Ectodermal cell (in vitro differentiated cells): ENCODE data around the gene RSRC1.

Source experiments
- H3K27ac ChIP-seq: 2 replicates; pipeline ENCODE4 v1.7.0; 2013; ENCODE audit warnings: mild to moderate bottlenecking, low read depth, low read length; ENCODE audit not compliant: insufficient read depth, poor library complexity, severe bottlenecking
- H3K27me3 ChIP-seq: 2 replicates; pipeline ENCODE4 v1.7.0; 2013; ENCODE audit warnings: mild to moderate bottlenecking, low read length; ENCODE audit not compliant: insufficient read depth, control insufficient read depth, poor library complexity, severe bottlenecking
- H3K36me3 ChIP-seq: one replicate; pipeline ENCODE4 v1.7.0; 2013; ENCODE audit warnings: low read length; ENCODE audit not compliant: control insufficient read depth, insufficient read depth
- H3K4me1 ChIP-seq: one replicate; pipeline ENCODE4 v1.7.0; 2013; ENCODE audit warnings: low read length; ENCODE audit not compliant: control insufficient read depth, insufficient read depth
- H3K4me3 ChIP-seq: 2 replicates; pipeline ENCODE4 v1.7.0; 2013; ENCODE audit warnings: low read depth, low read length, control low read depth; ENCODE audit not compliant: insufficient read depth
- H3K9me3 ChIP-seq: 2 replicates; pipeline ENCODE4 v1.7.0; 2013; ENCODE audit warnings: mild to moderate bottlenecking, low read length, moderate library complexity; ENCODE audit not compliant: control insufficient read depth
- WGBS, 2 experiments: methylation state at CpG; one replicate each; pipeline ENCODE4 v1.1.7; 2013; ENCODE audit warnings: missing lambda C conversion rate in 2 of 2; 5-methylcytosine and 5-hydroxymethylcytosine counted together

The RSRC1 gene

DNA sequence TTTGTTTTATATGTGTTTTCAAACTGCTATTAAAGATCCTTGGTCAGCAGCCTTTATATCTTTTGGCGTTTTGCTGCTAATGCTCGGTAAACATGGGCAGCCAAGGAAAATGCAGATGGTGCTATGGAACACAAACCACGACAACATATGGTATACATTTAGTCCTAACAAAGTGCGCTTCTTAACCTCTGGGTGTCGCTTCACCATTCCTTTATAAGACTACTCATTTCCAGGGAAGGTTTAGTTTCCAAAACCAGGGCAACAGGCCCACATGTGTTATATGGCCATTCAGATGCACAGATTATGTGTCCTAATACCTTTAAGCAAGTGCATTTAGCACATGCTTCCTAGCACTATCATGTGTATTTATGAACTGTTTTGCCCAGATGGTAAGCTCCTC is 18.4 kb upstream of the RSRC1 start:
- no peak overlapping the region for H3K4me3 ChIP-seq
- no peaks in the 10 kb centered on the region for H3K36me3 ChIP-seq
- H3K4me1 ChIP-seq, result no peaks in the 10 kb centered on the region
- no peak overlapping the region for H3K27ac ChIP-seq
- no peaks in the 10 kb centered on the region for H3K9me3 ChIP-seq
- 24% methylated on average over 5 of the region's 5 CpGs for WGBS, 2 experiments
- H3K27me3 ChIP-seq, result peaks cover 66% of the 10 kb centered on the region

DNA sequence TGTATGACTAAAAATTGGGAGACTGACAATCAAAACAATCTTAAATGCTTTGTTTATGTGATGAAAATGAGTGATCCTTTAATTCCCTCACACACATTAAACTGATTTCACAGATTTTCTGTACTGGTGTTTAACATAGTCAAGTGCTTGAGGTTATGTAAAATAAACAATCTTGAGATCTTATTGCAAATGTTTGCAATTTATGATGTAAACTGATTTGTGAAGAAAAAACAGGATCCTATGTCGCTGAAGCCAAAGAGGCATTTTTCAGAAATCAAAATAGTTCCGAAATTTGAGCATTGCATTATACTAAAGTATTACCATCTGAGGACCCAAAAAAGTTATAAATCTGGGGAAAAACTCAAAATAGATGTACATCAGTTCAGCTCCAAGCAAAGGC is 16.4 kb upstream of the RSRC1 start:
- Histone ChIP-seq H3K36me3 (no peaks in the 10 kb centered on the region), H3K4me1 (no peaks in the 10 kb centered on the region), H3K27ac (no peak overlapping the region), H3K4me3 (no peak overlapping the region), H3K27me3 (peaks cover 86% of the 10 kb centered on the region), H3K9me3 (no peaks in the 10 kb centered on the region)
- 78 to 94% methylated on average over 2 of the region's 2 CpGs for WGBS, 2 experiments

- Histone ChIP-seq H3K4me3 (peak overlapping the region; percentile 32), H3K27ac (no peak overlapping the region), H3K9me3 (no peaks in the 10 kb centered on the region), H3K27me3 (peaks cover 96% of the 10 kb centered on the region), H3K36me3 (no peaks in the 10 kb centered on the region), H3K4me1 (no peaks in the 10 kb centered on the region)
- 1 to 2% methylated on average over 66 of the region's 66 CpGs for WGBS, 2 experiments
These were observed 15.4 kb upstream of the RSRC1 start for GRCh38 chr3:158094235-158095110.

DNA sequence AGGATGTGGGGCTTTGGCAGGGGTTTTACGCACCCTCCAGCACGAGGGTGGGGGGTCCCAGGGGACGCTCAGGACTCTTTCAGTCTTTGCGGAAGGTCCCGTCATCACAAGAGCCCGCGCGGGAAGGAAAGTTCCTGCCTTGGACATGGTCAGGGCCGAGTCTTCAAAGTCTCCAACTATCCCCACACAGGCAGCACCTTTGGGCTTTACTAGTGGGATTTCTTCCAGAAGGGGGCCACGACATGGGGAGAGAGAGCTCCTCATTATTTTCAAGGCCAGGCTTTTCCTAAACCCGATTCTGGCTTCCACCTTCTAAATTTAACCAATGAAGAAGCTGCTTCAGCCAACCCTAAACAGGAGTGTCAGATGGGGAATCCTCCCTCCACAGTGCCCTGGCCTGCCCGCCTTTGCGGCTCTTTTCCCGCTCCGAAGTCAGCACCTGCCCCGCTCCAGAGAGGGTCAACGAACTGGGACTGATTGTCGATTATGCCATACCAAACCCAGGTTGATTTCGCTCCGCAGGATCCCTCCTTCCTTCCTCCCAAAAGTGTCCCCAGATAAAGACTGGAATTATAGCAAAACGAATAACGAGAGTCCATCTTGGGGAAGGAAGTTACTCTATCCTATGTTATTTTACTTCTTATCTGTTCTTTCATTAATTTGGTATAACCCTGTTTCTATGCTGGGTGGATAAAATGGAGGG is 14.6 kb upstream of the RSRC1 start:
- Histone ChIP-seq H3K27me3 (peaks cover 99% of the 10 kb centered on the region), H3K4me1 (no peaks in the 10 kb centered on the region), H3K4me3 (no peak overlapping the region)

GRCh38 chr3:158095814-158096704 is 13.8 kb upstream of the RSRC1 start:
- no peaks in the 10 kb centered on the region for H3K36me3 ChIP-seq
- H3K27ac ChIP-seq, result no peak overlapping the region
- H3K4me1 ChIP-seq, result no peaks in the 10 kb centered on the region
- no peaks in the 10 kb centered on the region for H3K9me3 ChIP-seq
- peaks cover 99% of the 10 kb centered on the region for H3K27me3 ChIP-seq
- WGBS, 2 experiments, result 9 to 10% methylated on average over 16 to 17 of the region's 20 CpGs
- H3K4me3 ChIP-seq, result no peak overlapping the region

More for the DNA sequence above, 14.6 kb upstream of the RSRC1 start:
- WGBS, 2 experiments, result 2% methylated on average over 20 of the region's 22 CpGs
- Histone ChIP-seq H3K27ac (no peak overlapping the region), H3K9me3 (no peaks in the 10 kb centered on the region), H3K36me3 (no peaks in the 10 kb centered on the region)

- Histone ChIP-seq H3K27me3 (peaks cover 100% of the 10 kb centered on the region), H3K36me3 (no peaks in the 10 kb centered on the region), H3K4me1 (no peaks in the 10 kb centered on the region), H3K27ac (no peak overlapping the region), H3K4me3 (no peak overlapping the region), H3K9me3 (no peaks in the 10 kb centered on the region)
- 4 to 9% methylated on average over 8 to 10 of the region's 11 CpGs for WGBS, 2 experiments
These were observed 12.8 kb upstream of the RSRC1 start for GRCh38 chr3:158097081-158097592.

- Histone ChIP-seq H3K4me3 (peak overlapping the region; percentile 48), H3K27ac (no peak overlapping the region), H3K4me1 (no peaks in the 10 kb centered on the region), H3K27me3 (peaks cover 100% of the 10 kb centered on the region), H3K9me3 (no peaks in the 10 kb centered on the region), H3K36me3 (no peaks in the 10 kb centered on the region)
- 0 to 1% methylated on average over 60 of the region's 60 CpGs for WGBS, 2 experiments
These were observed 12.1 kb upstream of the RSRC1 start for GRCh38 chr3:158097593-158098308.

- no peaks in the 10 kb centered on the region for H3K36me3 ChIP-seq
- no peaks in the 10 kb centered on the region for H3K9me3 ChIP-seq
- no peak overlapping the region for H3K4me3 ChIP-seq
- 6 to 8% methylated on average over 10 of the region's 10 CpGs for WGBS, 2 experiments
- H3K27ac ChIP-seq, result no peak overlapping the region
- H3K27me3 ChIP-seq, result peaks cover 100% of the 10 kb centered on the region
- no peaks in the 10 kb centered on the region for H3K4me1 ChIP-seq
These were observed 11.6 kb upstream of the RSRC1 start for GRCh38 chr3:158098309-158098639.

GRCh38 chr3:158098834-158099424 is 11.0 kb upstream of the RSRC1 start:
- WGBS, 2 experiments, result 14 to 15% methylated on average over 5 of the region's 5 CpGs
- Histone ChIP-seq H3K4me1 (no peaks in the 10 kb centered on the region), H3K36me3 (no peaks in the 10 kb centered on the region), H3K27ac (no peak overlapping the region), H3K9me3 (no peaks in the 10 kb centered on the region), H3K4me3 (no peak overlapping the region), H3K27me3 (peaks cover 100% of the 10 kb centered on the region)
